Measurements from ENCODE around the gene IGFALS.

IGFALS gene

GRCh38 chr16:1788095-1788707 is 5.3 kb downstream of the IGFALS start:
- DNase-seq = peak; percentile 62

- DNase-seq = no peak
These were observed 6.0 kb downstream of the IGFALS start for GRCh38 chr16:1787322-1788094.

- no peak for DNase-seq
These were observed 6.5 kb downstream of the IGFALS start for GRCh38 chr16:1787056-1787321.

GRCh38 chr16:1786242-1787055 is 7.1 kb downstream of the IGFALS start:
- no peak for DNase-seq

- no peak for DNase-seq
These were observed 7.7 kb downstream of the IGFALS start for GRCh38 chr16:1785846-1786170.

- DNase-seq = no peak
These were observed 8.3 kb downstream of the IGFALS start for GRCh38 chr16:1784977-1785845.

- DNase-seq = peak; percentile 99
These were observed 10.9 kb downstream of the IGFALS start, which contains the start of the genes NUBP2 and SPSB3 for GRCh38 chr16:1782408-1783264. Gene NUBP2 (plus strand): TSS chr16:1782960. CDS start chr16:1783021, 61 bp downstream. Gene SPSB3 (minus strand): TSS chr16:1782571. CDS start chr16:1781483, 1,088 bp downstream.

GRCh38 chr16:1781758-1782407 is 11.6 kb downstream of the IGFALS start:
- DNase-seq = peak; percentile 73

- no peak for DNase-seq
These were observed 12.3 kb downstream of the IGFALS start for GRCh38 chr16:1781254-1781653.

GRCh38 chr16:1780677-1781072 is 12.8 kb downstream of the IGFALS start:
- DNase-seq = no peak

GRCh38 chr16:1779741-1780676 is 13.5 kb downstream of the IGFALS start:
- no peak for DNase-seq

- DNase-seq = no peak
These were observed 14.2 kb downstream of the IGFALS start for GRCh38 chr16:1779234-1779701.

- no peak for DNase-seq
These were observed 15.0 kb downstream of the IGFALS start for GRCh38 chr16:1778200-1779179.

GRCh38 chr16:1777375-1778199 is 15.9 kb downstream of the IGFALS start:
- no peak for DNase-seq

GRCh38 chr16:1776991-1777374 is 16.5 kb downstream of the IGFALS start:
- DNase-seq = no peak

GRCh38 chr16:1776672-1776955 is 16.9 kb downstream of the IGFALS start:
- DNase-seq = no peak

- DNase-seq = no peak
These were observed 17.4 kb downstream of the IGFALS start for GRCh38 chr16:1775846-1776671.
